HFF-Myc (cell line): ENCODE data around the gene SIAE.

Experiments
- DNase-seq: peaks from one replicate; pipeline ENCODE4 v3.0.0-alpha.2; 2011; ENCODE audit warnings: low read depth; ENCODE audit errors: extremely low read depth
- H3K4me3 ChIP-seq: replicated peaks from 2 replicates; pipeline ENCODE4 v1.5.1; 2011; ENCODE audit warnings: low read depth, mild to moderate bottlenecking, control low read depth, low read length
- CTCF ChIP-seq: IDR thresholded peaks from 2 replicates; pipeline ENCODE4 v1.5.1; 2012; ENCODE audit warnings: mild to moderate bottlenecking, low read depth, low read length, control low read depth; ENCODE audit errors: missing control alignments

The SIAE gene

DNA sequence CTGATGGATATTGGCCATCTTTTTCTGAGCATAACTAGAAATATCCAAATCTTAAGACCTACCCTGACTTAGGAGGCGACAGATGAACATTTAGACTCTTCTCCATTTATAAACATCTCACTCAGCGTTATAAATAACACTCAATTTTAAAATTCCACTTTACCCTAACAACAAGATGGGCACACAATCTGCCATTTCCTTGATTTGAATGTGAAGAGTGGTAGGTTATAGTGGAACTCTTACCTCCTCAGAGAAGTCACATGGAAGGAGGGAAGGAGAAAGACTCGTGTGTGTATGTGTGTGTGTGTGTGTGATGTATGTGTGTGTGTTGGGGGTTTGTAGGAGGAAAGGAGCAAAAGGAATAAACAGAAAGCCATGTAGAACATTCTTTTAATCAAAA is 15.0 kb downstream of the SIAE start:
- no peak for TF ChIP-seq CTCF
- H3K4me3 ChIP-seq, result no peak overlapping the region

DNA sequence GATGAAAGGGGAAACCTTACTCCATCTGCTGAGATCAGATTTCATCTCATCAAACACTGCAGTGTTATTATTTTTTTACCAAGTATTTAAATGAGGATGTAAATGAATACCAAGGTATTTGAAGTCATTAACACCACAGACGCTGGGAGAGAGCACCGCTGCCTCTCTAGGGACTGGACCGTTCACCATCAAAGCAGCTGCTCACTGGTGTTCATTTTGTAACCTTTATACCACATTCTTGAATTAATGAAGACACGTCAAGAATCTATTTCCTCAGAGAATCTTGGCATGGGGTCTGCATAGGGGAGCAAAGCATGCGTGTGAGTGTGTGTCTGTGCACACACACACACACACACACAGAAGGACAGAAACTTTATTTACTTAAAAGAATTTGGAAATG is 15.6 kb downstream of the SIAE start:
- DNase-seq, result no peak
- H3K4me3 ChIP-seq, result no peak overlapping the region
- no peak for TF ChIP-seq CTCF

More for the DNA sequence above, 15.0 kb downstream of the SIAE start:
- no peak for DNase-seq

DNA sequence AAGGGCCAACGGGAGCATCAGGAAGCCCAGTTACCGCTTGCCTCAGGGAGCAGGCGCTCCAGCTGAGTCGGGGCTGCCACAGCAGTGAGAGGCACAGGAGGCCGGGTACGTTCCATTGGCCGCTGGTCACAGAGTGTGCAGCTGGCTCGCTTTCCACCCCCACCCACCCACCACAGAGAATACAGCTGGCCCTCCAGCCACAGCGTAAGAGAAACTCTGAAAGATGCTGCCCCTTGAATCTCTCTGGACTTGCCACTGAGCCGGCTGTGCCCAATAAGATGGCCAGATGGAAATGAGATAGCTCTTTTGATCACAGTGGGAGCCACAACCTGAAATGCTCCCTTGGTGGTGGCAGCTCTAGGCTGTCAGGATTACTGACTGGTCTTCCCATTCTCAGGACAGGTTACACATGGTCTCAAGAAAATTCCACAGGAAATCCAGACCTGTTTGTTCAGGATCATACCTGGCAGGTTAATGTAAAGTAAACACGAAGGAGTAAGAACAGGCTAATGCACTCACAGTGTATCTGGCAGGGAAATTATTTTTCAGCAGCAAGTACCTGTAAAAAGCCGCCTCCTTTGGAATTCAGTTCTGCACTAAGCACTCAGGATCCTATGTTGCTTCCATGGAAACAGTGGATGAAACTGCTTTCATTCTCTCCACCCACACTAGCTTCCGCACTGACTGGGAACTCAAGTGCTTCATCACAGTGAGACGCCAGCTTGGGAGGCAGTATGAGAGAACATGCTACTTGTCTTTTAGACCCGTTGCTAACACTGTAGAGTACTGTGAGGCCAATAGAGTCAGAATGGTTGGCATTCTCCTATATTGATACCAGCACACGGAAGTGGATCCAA is 16.5 kb downstream of the SIAE start:
- no peak for DNase-seq
- no peak for TF ChIP-seq CTCF
- H3K4me3 ChIP-seq, result no peak overlapping the region

DNA sequence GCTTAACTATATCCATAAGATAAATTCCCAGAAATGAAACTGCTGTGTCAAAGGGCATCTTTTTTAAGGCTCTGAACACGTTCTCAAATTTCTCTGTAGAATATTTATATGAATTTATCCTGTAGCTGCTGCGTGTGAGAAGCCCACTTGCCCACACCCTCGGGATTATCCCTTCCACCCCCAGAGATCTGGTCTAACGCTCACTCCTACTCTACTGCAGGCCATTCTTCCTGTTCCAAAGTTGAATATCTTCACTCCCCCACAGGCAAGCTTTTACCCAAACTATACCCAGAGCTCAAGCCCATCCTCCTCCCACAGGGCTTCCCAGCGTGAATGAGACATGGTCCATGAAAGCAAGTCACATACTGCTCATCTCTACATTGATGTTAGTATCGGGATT is 24.9 kb downstream of the SIAE start:
- H3K4me3 ChIP-seq, result no peak overlapping the region
- DNase-seq, result no peak
- no peak for TF ChIP-seq CTCF

GRCh38 chr11:124646148-124646547 is 27.4 kb downstream of the SIAE start:
- no peak for TF ChIP-seq CTCF
- DNase-seq, result no peak
- H3K4me3 ChIP-seq, result no peak overlapping the region

DNA sequence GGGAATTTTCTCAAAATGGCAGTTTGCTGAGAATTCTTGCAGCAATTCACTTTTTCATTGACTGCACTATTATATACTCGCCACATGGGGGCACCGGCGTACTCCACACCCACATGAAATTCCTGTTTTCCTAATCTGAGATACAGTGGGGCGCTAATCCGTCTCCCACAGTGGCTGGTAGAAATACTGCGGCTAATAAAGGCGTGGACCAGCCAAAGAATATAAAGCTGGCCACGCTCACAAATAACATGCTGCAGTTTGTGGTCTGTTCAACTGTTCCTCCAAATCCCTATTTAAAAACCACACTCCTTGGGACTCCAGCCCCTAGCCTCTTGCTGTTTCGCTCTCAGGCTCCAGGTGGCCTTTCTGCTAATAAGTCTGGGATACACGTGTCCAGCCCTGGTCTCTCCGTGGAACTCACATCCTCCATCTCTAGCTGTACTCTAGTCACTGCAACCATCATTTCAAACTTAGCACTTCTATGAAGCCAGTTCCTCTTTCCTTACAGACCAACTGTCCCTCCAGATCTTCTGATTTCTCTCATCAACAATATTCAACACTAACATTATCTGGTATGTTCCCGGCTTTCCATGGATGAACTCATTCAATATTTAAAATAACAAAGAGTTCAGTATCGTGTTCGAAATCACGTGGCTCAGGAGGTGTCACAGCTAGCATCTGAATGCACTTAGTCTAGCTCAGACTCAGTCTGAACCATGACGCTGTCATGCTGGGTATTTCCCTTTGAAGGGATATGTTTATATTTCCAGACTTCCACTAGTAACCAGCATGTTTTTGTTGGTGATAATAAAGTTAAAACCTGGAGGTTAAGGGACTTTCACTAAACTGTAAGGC is 28.9 kb downstream of the SIAE start:
- TF ChIP-seq CTCF, result peak; percentile 78
- peak; percentile 65 for DNase-seq
- no peak overlapping the region for H3K4me3 ChIP-seq
